Left ventricle myocardium superior (tissue), 1 donor: ENCODE results near the gene MUC5AC. TPM values are rescaled to one million over a fixed set of nuclear protein-coding genes. Genes with fewer than 3 reads are reported as not detected.

Source experiments
- ATAC-seq: fragments of 200-7000 bp; cut with Tn5 transposase; one replicate; pipeline ENCODE4 v1.9.1; 2020; ENCODE audit warnings: mild to moderate bottlenecking, moderate library complexity
- DNase-seq: peaks from one replicate; pipeline ENCODE4 v3.0.0-alpha.2; 2020
- intact Hi-C: fragments of 100-400 bp; cut with micrococcal nuclease; formaldehyde crosslinking; loops from one replicate; pipeline ENCODE4 v1.11.0; 2022
- total RNA-seq: library from RNA; stranded (reverse); fragmentation: NEBNext Ultra II Directional; extraction: Animal tissue kit (Norgen Biotek cat#: 25700); gene quantifications from one replicate; pipeline ENCODE4 v1.2.1, GENCODE V29; 2021
- donor health status: DM: no; HTN: yes; CAD: no; lungs with severe emphysema.

The MUC5AC gene
- total RNA-seq, 1 donor from 2014 or later: not detected

DNA sequence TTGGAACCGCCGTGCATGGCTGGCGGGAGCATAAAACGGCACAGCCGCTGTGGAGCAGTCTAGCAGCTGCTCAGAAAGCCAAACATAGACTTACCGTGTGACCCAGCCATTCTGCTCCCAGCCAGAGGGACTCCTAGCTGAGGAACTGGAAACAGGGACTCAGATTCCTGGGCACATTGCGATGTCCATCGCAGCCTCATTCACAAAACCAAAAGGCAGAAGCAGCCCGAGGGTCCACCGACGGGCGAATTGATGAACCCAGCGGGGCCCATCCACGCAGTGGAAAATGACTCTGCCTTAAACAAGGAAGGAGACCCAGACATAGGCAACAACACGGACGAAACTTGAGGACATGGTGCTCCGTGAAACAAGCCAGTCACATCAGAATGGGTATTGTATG lies 59.4 kb downstream of the MUC5AC start:
- ATAC-seq (no peak), DNase-seq (no peak)
- intact Hi-C loops: no loop called here

GRCh38 chr11:1218256-1218787 lies 60.6 kb downstream of the MUC5AC start:
- DNase-seq (peak; percentile 21), ATAC-seq (no peak)
- intact Hi-C loops: no loop called here

DNA sequence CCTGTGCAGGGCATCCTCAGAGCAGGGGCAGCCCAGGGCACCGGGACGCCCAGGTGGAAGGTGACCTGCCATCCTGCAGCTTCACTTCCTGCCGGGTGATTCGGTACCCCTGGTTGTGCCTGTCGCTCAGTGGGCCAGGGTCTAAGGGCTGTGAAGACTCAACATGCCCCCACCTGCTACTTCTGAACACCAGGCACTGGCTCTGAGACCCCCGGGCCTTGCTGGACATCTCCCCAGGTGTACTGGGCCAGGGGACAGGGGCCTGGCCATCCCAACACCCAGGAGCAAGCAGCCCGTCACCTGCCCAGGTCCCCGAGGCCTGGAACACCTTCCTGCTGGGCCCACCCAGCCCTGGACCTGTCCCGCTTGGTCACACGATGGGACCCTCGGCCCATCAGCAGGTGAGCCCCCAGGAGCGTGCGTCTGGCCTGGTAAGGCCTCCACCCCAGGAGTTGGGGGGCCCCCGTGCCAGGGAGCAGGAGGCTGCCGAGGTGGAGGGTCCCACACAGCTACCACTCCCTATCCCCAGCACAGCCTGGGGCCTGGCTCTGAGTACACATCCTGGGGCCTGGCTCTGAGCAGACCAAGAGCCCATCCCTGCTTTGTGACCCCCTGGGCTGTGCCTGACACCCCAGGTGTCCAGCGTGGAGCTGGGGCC lies 61.2 kb downstream of the MUC5AC start:
- intact Hi-C loops: no loop called here
- no peak for ATAC-seq
- peak; percentile 15 for DNase-seq

DNA sequence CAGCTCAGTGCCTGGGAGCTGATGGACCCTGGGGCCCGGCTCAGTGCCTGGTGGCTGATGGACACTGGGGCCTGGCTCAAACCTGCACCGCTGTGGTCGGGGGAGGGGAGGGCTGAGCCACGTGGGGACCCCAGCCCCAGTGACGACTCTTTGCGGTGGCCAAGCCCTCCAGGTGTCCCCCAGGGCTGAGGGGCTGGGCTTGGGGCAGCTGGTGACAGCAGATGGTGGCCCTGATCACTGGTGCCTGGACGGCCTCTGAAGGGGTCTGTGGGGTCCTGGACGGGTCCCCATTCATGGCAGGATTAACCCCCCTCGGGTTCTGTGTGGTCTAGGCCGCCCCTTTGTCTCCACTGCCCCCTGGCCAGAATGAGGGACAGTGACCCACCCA lies 61.7 kb downstream of the MUC5AC start:
- DNase-seq: no peak
- no peak for ATAC-seq
- intact Hi-C loops: no loop called here

- intact Hi-C loops: no loop called here
- DNase-seq: peak; percentile 34
- ATAC-seq: no peak
These were observed 62.4 kb downstream of the MUC5AC start for GRCh38 chr11:1219834-1220815.

DNA sequence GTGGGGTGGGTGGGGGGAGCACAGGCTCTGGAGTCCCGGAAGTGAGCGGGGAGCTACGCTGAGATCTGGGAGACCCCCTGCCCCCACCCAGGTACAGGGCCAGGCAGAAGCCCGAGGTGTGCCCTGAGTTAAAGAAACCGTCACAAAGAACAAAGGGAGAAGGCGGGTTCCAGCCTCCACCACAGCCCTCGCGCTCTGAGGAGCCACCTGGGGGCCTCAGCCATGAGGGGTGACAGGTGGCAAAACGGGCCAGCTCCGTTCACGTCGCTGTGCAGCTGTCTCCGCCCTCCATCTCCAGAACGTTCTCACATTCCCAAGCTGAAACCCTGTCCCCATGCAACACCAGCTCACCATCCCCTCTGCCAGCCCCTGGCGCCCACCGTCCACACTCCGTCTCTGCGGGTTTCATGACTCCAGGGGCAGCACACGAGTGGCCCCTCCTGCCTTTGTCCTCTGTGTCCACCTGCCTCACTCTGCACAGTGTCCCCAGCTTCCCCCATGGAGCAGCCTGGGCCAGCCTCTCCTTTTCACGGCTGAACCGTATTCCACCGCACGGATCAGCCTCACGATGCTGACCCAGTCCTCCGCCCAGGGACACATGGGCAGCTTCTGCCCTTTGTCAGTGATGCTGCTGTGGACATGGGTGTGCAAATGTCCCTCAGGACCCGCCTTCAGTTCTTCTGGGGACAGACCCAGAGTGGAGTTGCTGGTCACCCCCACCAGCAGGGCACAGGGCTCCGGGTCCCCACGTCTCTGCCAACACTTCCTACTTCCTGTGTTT lies 63.4 kb downstream of the MUC5AC start:
- ATAC-seq (no peak), DNase-seq (peak; percentile 14)
- intact Hi-C loops: no loop called here

- ATAC-seq (no peak), DNase-seq (peak; percentile 25)
- intact Hi-C loops: no loop called here
These were observed 64.1 kb downstream of the MUC5AC start for GRCh38 chr11:1221848-1222311.

- ATAC-seq (no peak), DNase-seq (peak; percentile 29)
- intact Hi-C loops: no loop called here
These were observed 65.0 kb downstream of the MUC5AC start, which contains the start of gene MUC5B for GRCh38 chr11:1222491-1223345. Gene MUC5B (plus strand): TSS chr11:1223066. CDS start chr11:1223124, 58 bp downstream.

DNA sequence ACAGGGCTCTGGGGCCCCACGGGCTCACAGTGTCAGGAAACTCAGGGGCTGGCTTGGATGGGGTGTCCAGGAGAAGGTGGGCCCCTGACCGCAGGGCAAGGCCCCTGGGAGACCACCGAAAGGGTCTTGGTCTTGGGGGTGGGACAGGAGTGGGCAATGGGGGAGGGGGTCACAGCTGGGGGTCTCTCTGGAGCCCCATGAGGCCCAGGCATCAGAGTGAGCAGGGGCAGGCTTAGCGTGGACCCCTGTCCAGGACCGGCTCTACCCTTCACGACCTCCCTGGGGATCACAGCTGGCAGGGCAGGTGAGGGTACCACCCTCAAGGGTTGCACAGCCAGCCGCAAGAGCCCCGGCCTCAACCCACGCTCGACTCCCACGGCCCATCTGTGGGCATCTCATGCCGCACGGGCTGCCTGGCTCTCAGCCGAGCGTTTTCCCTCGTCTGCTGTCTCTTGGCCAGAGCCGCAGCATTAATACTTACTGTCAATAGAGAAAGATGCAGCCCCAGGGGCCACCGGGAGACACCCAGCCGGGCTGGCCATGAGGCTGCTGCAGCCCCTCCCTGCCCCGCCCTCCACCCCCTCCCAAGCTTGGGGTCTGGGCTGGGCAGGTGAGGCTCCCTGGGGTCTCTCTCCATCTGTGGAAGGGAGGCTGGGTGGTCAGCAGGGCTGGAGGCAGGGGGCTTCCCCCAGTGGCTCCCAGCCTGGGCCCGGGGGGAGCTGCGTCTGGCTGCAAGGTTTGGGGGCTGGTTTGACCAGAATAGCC lies 65.8 kb downstream of the MUC5AC start:
- ATAC-seq (no peak), DNase-seq (peak; percentile 18)
- intact Hi-C loops: no loop called here

GRCh38 chr11:1224111-1224490 lies 66.3 kb downstream of the MUC5AC start:
- intact Hi-C loops: no loop called here
- no peak for ATAC-seq
- peak; percentile 16 for DNase-seq

DNA sequence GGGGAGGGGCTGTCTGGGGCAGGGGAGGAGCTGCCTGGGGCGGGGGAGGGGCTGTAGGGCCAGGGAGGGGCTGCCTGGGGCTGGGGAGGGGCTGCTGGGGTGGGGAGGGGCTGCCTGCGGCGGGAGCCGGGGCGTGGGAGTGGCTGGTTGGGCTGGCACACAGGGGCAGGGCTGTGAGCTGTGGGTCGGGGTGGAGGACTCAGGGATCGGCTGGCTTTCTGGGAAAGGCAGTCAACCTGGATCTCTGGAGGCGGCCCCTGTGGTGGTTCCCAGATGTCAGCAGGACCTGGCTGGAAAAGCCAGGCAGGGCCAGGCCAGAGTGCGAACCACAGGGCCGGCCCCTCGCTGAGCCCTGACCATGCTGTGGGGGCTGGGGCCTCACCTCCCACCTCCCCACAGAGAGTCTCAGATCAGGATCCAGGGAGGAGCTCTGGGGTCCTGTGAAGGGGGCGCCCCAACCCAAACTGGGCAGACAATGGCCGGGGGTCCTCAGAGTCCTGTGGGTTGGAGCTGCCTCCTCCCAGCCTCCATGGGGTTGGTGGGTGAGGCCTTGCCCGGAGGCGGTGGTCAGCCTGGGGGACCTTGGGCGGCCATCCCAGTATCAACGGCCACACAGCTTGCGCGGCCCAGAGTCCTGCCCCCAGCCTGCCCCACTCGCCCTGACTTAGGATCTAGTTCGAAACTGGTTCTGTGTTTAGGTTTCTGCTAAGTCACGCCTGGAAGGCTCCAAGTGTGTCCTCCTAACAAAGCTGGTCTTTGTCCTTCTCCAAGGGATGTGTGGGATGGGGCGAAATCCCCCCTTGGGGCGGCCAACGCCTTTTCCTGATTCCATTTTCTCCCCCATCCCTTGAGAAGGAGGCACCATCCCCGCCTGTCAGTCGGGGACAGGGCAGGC lies 67.0 kb downstream of the MUC5AC start:
- intact Hi-C loops: no loop called here
- peak; percentile 26 for DNase-seq
- no peak for ATAC-seq

- intact Hi-C loops: no loop called here
- DNase-seq (peak; percentile 16), ATAC-seq (no peak)
These were observed 67.9 kb downstream of the MUC5AC start for GRCh38 chr11:1225386-1226225.

DNA sequence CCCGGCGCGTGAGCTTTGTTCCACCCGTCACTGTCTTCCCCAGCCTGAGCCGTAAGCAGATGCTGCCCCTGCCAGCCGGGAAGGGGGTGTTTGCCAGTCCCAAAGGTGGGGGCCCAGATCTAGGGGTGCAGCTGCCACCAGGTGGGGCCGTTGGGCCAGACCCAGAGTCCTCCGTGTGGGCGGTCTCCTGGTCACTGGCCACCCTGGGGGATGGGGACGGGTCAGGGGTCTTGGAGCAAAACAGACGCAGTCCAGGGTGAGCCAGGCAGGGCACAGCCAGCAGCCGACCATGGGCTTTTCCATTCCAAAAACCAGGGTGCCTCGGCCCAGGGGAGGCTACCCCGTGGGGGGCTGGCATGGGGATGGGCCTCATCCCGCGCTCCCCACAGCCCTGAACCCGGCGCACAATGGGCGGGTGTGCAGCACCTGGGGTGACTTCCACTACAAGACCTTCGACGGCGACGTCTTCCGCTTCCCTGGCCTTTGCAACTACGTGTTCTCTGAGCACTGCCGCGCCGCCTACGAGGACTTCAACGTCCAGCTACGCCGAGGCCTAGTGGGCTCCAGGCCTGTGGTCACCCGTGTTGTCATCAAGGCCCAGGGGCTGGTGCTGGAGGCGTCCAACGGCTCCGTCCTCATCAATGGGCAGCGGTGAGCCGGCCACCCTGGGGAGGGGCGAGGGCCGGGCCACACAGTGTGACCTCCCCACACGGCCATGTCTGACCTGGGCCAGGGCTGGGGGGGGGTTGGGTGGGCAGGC lies 68.7 kb downstream of the MUC5AC start:
- DNase-seq (peak; percentile 27), ATAC-seq (no peak)
- intact Hi-C loops: no loop called here

- ATAC-seq (no peak), DNase-seq (peak; percentile 27)
- intact Hi-C loops: no loop called here
These were observed 69.3 kb downstream of the MUC5AC start for GRCh38 chr11:1226986-1227550.
